ENCODE measurements around the gene ABHD16A.

DNA sequence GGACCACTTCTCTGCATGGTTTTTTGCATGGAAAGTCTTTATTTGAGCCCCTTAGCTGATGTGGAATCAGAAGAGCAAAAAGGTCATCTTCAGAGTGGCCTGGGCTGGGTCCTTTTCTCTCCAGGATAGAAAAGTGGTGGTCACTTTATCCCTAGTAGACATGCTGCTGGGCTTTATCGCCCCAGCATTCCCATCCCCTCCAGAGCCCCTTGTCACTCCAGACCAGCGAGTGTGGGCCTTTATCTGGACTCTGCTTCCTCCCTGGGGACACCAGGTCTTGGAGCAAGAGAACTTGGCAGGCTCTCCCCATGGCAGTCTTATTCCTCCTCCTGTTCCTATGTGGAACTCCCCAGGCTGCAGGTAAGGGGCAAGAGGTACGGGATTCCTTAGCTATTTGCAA is 3.5 kb upstream of the ABHD16A start, which contains the start of gene LY6G6F:
- TF ChIP-seq GATA2 (IDR thresholded peaks at IDR 0.05; ENCODE audit: low read depth, low read length) (no peak), GATA3 (IDR thresholded peaks at IDR 0.05; ENCODE audit: low read depth, low read length) (no peak)

All from SH-SY5Y (cell line).